ENCODE data around the gene ASPG.

- TF ChIP-seq CTCF (IDR thresholded peaks at IDR 0.05): no peak
- TF ChIP-seq EP300 (IDR thresholded peaks at IDR 0.05): no peak
- TF ChIP-seq POLR2AphosphoS5 (IDR thresholded peaks at IDR 0.05): no peak
Observed at GRCh38 chr14:104103061-104103445, 17.6 kb downstream of the ASPG start.
